Parietal lobe (tissue), 2 donors: Measurements from ENCODE around the gene NRROS. TPM values are rescaled to one million over a fixed set of nuclear protein-coding genes. Genes with fewer than 3 reads are reported as not detected.

Source experiments
- small RNA-seq: library from RNA; depleted of rRNA; stranded (forward); fragments of <200 nt; gene quantifications from one replicate; pipeline ENCODE3, GENCODE V24; 2014; ENCODE audit warnings: low replicate concordance
- total RNA-seq: library from RNA; depleted of rRNA; stranded (reverse); fragments of >200 nt; gene quantifications from one replicate; pipeline ENCODE4 v1.2.3, GENCODE V29; 2014

NRROS gene
- total RNA-seq, result 1.6 TPM

GRCh38 chr3:196639483-196640296, at the start of gene NRROS:
Gene NRROS, plus strand, starts transcription at chr3:196639694. Its CDS starts 14,846 bp downstream, at chr3:196654540.

Small RNAs within 50 kb of the gene (small RNA-seq; reads per million reads assigned to genes)
- gene RNU6-646P, result not detected

Other genes starting within 250 kb of the NRROS start
- 70.1 TPM for gene UBXN7, start 207.3 kb upstream of the NRROS start, total RNA-seq
- 23.5 TPM for gene RNF168, start 135.9 kb upstream of the NRROS start, total RNA-seq
- gene SMCO1, start 124.3 kb upstream of the NRROS start, total RNA-seq, result not detected
- 5.3 TPM for gene WDR53, start 71.1 kb upstream of the NRROS start, total RNA-seq
- gene FBXO45, start 71.0 kb upstream of the NRROS start, total RNA-seq, result 37.2 TPM
- gene CEP19, start 72.6 kb downstream of the NRROS start, total RNA-seq, result 5.6 TPM
- gene PIGX, start 72.7 kb downstream of the NRROS start, total RNA-seq, result 42.3 TPM
- 90.1 TPM for gene PAK2, start 100.2 kb downstream of the NRROS start, total RNA-seq
- gene SENP5, start 228.2 kb downstream of the NRROS start, total RNA-seq, result 77.3 TPM